Esophagus squamous epithelium (tissue), 4 donors: ENCODE results near the gene GFM2.

Experiments
- POLR2A ChIP-seq, 4 donors: fragments of 450-650 bp; IDR thresholded peaks; one replicate each; pipeline ENCODE4 v1.6.1; 2017; ENCODE audit warnings: antibody characterized with exemption in 4 of 4, mild to moderate bottlenecking in 4 of 4, moderate library complexity in 3 of 4
- TF ChIP-seq, protein P1 (sequence below), 6 experiments: fragments of 450-650 bp in 4 of 6; fragments of 200-600 bp in 2 of 6; sonication (generic) in 2 of 6; IDR thresholded peaks; one replicate each; pipeline ENCODE4 v1.5.1; 2016 to 2019; ENCODE audit warnings: antibody characterized with exemption in 6 of 6, mild to moderate bottlenecking in 4 of 6, moderate library complexity in 4 of 6

DNA sequence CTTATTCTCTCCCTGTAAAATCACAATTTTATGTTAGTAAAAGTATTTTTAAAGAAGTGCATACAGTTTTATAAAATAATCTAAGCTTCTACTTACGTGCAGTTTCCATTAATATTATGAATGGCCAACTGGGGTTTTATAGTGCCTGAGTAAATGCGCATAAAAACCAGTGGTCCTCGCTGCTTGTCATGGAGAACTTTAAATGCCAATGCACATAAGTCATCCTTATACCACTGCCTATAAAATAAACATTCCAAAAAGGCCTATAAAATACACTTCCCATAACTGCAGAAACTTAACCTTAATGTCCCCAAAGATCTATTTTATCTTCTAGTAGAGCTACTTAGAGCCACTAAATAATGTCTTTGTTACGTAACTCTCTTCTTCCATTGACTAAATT lies 28.5 kb downstream of the GFM2 start:
- TF ChIP-seq, protein P1, sequence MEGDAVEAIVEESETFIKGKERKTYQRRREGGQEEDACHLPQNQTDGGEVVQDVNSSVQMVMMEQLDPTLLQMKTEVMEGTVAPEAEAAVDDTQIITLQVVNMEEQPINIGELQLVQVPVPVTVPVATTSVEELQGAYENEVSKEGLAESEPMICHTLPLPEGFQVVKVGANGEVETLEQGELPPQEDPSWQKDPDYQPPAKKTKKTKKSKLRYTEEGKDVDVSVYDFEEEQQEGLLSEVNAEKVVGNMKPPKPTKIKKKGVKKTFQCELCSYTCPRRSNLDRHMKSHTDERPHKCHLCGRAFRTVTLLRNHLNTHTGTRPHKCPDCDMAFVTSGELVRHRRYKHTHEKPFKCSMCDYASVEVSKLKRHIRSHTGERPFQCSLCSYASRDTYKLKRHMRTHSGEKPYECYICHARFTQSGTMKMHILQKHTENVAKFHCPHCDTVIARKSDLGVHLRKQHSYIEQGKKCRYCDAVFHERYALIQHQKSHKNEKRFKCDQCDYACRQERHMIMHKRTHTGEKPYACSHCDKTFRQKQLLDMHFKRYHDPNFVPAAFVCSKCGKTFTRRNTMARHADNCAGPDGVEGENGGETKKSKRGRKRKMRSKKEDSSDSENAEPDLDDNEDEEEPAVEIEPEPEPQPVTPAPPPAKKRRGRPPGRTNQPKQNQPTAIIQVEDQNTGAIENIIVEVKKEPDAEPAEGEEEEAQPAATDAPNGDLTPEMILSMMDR (IDR thresholded peaks at IDR 0.05): no peak
- TF ChIP-seq POLR2A (IDR thresholded peaks at IDR 0.05): no peak
